GM13976 (cell line): ENCODE measurements around the gene ARAF.

Experiments used
- DNase-seq: peaks from one replicate; pipeline ENCODE4 v3.0.0; 2012; ENCODE audit warnings: low spot score
- CTCF ChIP-seq: IDR thresholded peaks from 2 replicates; pipeline ENCODE4 v1.5.1; 2012; ENCODE audit warnings: borderline replicate concordance, mild to moderate bottlenecking; ENCODE audit not compliant: insufficient read depth; ENCODE audit errors: extremely low read depth, missing control alignments, control extremely low read depth
- in situ Hi-C: fragments of 300-500 bp; cut with MboI; formaldehyde crosslinking; loops from one replicate; pipeline ENCODE4 v1.12.0; 2022; ENCODE audit warnings: low sequenced_read_pairs, mixed read lengths, inconsistent platforms; ENCODE audit not compliant: unreplicated experiment

Gene ARAF

DNA sequence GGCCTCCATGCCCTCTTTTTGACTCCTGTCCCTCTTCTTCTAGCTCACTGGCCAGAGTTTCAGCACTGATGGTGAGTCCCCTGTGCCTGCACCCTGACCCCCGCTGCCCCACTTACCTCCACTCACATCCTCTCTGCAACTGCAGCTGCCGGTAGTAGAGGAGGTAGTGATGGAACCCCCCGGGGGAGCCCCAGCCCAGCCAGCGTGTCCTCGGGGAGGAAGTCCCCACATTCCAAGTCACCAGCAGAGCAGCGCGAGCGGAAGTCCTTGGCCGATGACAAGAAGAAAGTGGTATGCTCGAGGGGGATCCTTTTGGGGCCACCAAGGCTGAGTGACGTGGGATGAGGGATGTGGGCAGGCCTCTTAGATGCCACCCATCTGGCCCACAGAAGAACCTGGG lies 5.8 kb downstream of the ARAF start:
- TF ChIP-seq CTCF, result no peak
- peak; percentile 54 for DNase-seq
- in situ Hi-C loops, result no loop called here

- peak; percentile 10 for TF ChIP-seq CTCF
- in situ Hi-C loops, result no loop called here
- DNase-seq, result peak; percentile 37
Observed at GRCh38 chrX:47568656-47569295, 7.8 kb downstream of the ARAF start.

GRCh38 chrX:47570794-47571193 lies 9.8 kb downstream of the ARAF start:
- no peak for TF ChIP-seq CTCF
- in situ Hi-C loops, result no loop called here
- no peak for DNase-seq

DNA sequence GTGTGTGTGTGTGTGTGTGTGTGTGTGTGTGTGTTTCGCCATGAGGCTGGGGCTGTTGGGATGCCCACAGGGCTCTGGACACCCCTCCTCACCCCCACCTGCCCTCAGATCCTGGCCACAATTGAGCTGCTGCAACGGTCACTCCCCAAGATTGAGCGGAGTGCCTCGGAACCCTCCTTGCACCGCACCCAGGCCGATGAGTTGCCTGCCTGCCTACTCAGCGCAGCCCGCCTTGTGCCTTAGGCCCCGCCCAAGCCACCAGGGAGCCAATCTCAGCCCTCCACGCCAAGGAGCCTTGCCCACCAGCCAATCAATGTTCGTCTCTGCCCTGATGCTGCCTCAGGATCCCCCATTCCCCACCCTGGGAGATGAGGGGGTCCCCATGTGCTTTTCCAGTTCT lies 10.2 kb downstream of the ARAF start:
- in situ Hi-C loops, result no loop called here
- no peak for DNase-seq
- no peak for TF ChIP-seq CTCF

DNA sequence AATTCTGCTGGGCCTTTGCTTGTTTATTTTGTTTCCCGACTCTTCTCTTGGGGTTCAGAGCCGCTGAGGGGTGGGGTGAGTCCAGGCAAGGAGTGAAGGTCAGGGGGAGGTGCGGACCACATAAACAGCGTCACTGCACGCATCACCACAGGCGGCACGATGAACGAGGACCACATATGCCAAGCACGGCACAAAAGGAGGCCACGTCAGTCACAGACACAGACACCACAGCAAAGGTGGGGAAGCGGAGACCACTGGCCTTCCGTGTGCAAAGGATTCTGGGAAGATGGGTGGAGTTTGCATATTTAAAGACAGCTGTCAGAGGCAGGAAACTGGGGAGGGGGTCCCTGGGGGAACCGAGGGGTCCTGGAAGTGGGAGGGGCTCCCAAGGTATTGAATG lies 10.9 kb downstream of the ARAF start:
- in situ Hi-C loops, result no loop called here
- no peak for DNase-seq
- TF ChIP-seq CTCF, result no peak

GRCh38 chrX:47572773-47573340 lies 11.9 kb downstream of the ARAF start:
- no peak for DNase-seq
- no peak for TF ChIP-seq CTCF
- in situ Hi-C loops, result no loop called here

DNA sequence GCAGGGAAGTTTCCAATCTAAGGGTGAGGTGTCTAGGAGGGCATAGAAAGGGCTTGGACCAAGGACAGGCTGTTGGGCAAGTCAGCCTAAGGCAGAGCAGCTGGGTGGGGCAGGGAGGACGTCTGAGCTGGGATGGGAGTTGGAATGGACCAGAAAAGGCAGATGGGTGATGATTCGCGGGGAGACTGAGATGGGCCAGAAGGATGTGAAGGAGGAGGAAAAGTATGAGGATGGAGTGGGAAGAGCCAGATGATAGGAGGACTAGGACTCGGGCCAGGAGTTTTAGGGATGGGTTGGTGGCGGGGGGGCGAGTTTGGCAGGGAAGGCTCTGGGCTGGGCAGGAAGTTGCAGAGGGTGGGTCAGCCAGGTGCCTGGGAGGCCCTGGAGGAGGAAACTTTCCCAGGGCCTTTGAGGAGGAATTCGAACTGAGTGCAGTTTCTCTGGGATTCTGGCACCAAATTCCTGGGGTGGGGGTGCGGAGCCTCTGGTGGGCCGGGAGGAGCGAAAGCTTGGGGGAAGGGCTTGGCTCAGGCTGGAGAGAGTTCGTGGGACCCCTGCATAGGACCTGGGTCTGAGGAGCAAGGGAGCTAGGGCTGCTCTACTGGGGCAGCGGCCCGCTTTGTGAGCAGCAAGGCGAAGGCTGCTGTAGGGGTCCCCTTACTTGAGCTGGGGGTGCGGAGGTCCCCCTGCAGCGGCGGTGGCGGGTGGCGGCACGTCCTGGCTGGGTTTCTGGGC lies 12.5 kb downstream of the ARAF start:
- in situ Hi-C loops, result no loop called here
- no peak for TF ChIP-seq CTCF
- DNase-seq, result no peak
